MCF 10A (cell line): ENCODE measurements around the gene MIDN. TPM values are rescaled to one million over a fixed set of nuclear protein-coding genes. Genes with fewer than 3 reads are reported as not detected.

Experiments used
- BruUV-seq: library from RNA; stranded (reverse); fragments of 400-500 nt; replicated peaks from 2 replicates; lab custom pipeline; 2021; lab: Mats Ljungman, UMichigan
- CTCF ChIA-PET: fragments of 300-600 bp; sonication (Branson Sonifier 250); formaldehyde crosslinking; extraction: SDS; loops from one replicate; lab custom pipeline; 2021; ENCODE audit warnings: antibody characterized with exemption, inconsistent platforms; lab: Yijun Ruan, JAX
- POLR2A ChIA-PET: fragments of 300-600, 350-650 bp; sonication (Branson Sonifier 250); formaldehyde crosslinking; extraction: SDS; loops from one replicate; lab custom pipeline; 2020; ENCODE audit warnings: antibody characterized with exemption, inconsistent platforms; lab: Yijun Ruan, JAX
- DNase-seq: peaks from one replicate; pipeline ENCODE4 v3.0.0-alpha.2; 2018; ENCODE audit not compliant: unreplicated experiment
- H3K27ac Mint-ChIP-seq: one replicate; pipeline ENCODE4 v1.8.0; 2022; ENCODE audit warnings: mild to moderate bottlenecking, low read depth, mixed read lengths; ENCODE audit not compliant: unreplicated experiment
- H3K27me3 Mint-ChIP-seq: one replicate; pipeline ENCODE4 v1.8.0; 2022; ENCODE audit warnings: mixed read lengths; ENCODE audit not compliant: insufficient read depth, unreplicated experiment
- H3K36me3 Mint-ChIP-seq: one replicate; pipeline ENCODE4 v1.8.0; 2022; ENCODE audit warnings: mild to moderate bottlenecking, moderate library complexity, mixed read lengths; ENCODE audit not compliant: insufficient read depth, unreplicated experiment
- H3K4me1 Mint-ChIP-seq: one replicate; pipeline ENCODE4 v1.8.0; 2022; ENCODE audit warnings: mixed read lengths; ENCODE audit not compliant: insufficient read depth, unreplicated experiment
- H3K4me3 Mint-ChIP-seq: one replicate; pipeline ENCODE4 v1.8.0; 2022; ENCODE audit warnings: mild to moderate bottlenecking, moderate library complexity, mixed read lengths; ENCODE audit not compliant: unreplicated experiment
- H3K9me3 Mint-ChIP-seq: one replicate; pipeline ENCODE4 v1.8.0; 2022; ENCODE audit warnings: mixed read lengths; ENCODE audit not compliant: unreplicated experiment
- CTCF ChIP-seq: fragments of 200-600 bp; IDR thresholded peaks from one replicate; pipeline ENCODE4 v1.8.0; 2022; ENCODE audit warnings: antibody characterized with exemption, mild to moderate bottlenecking; ENCODE audit not compliant: unreplicated experiment
- intact Hi-C: fragments of 100-400 bp; cut with micrococcal nuclease; formaldehyde crosslinking; loops from 2 replicates; pipeline ENCODE4 v1.14.1; 2022
- total RNA-seq: library from RNA; stranded (reverse); gene quantifications from 2 replicates; pipeline ENCODE4 v1.2.3, GENCODE V29; 2022

Gene MIDN
- total RNA-seq, 1 experiment from 2014 or later: 73.6 TPM

- Mint-ChIP-seq H3K27me3 (no peaks in the 10 kb centered on the region), H3K4me1 (peaks cover 38% of the 10 kb centered on the region), H3K9me3 (no peaks in the 10 kb centered on the region), H3K36me3 (peaks cover 45% of the 10 kb centered on the region), H3K4me3 (peak overlapping the region; percentile 71), H3K27ac (peak overlapping the region; percentile 94)
- no TSS peak for BruUV-seq
- DNase-seq: peak; percentile 96
- intact Hi-C loops: no loop called here
- TF ChIP-seq CTCF: no peak
- ChIA-PET POLR2A (interaction anchor here (1.5 to 3.7 kb wide), 5 partner anchors 8 to 17 kb away, joined by 3 to 58 read pairs (median 21); partner anchors contain the start of genes CIRBP and FAM174C), CTCF (interaction anchor here (0.7 to 4.4 kb wide), 3 partner anchors 16 to 280 kb away, joined by 3 to 25 read pairs (median 3); no protein-coding TSS in a partner anchor)
Observed at GRCh38 chr19:1260749-1261537, 12.6 kb downstream of the MIDN start.

GRCh38 chr19:1261538-1261797 lies 13.1 kb downstream of the MIDN start:
- ChIA-PET POLR2A (interaction anchor here (0.9 to 3.7 kb wide), 6 partner anchors 8 to 17 kb away, joined by 3 to 58 read pairs (median 14); partner anchors contain the start of genes CIRBP and FAM174C), CTCF (interaction anchor here (0.7 to 4.4 kb wide), 3 partner anchors 17 to 280 kb away, joined by 3 to 25 read pairs (median 3); no protein-coding TSS in a partner anchor)
- Mint-ChIP-seq H3K27me3 (no peaks in the 10 kb centered on the region), H3K4me1 (peaks cover 38% of the 10 kb centered on the region), H3K4me3 (peak overlapping the region; percentile 71), H3K36me3 (peaks cover 42% of the 10 kb centered on the region), H3K9me3 (no peaks in the 10 kb centered on the region), H3K27ac (peak overlapping the region; percentile 94)
- no TSS peak for BruUV-seq
- intact Hi-C loops: no loop called here
- peak; percentile 10 for TF ChIP-seq CTCF
- DNase-seq: no peak

- TF ChIP-seq CTCF: no peak
- no TSS peak for BruUV-seq
- H3K27me3 Mint-ChIP-seq: no peaks in the 10 kb centered on the region
- CTCF ChIA-PET: interaction anchor here (0.7 to 4.4 kb wide), 4 partner anchors 17 to 281 kb away, joined by 3 to 25 read pairs (median 3); no protein-coding TSS in a partner anchor
- peaks cover 38% of the 10 kb centered on the region for H3K4me1 Mint-ChIP-seq
- H3K27ac Mint-ChIP-seq: peak overlapping the region; percentile 94
- POLR2A ChIA-PET: interaction anchor here (0.6 to 3.7 kb wide), 9 partner anchors 7 to 232 kb away, joined by 3 to 58 read pairs (median 7); partner anchors contain the start of genes ATP5F1D, CIRBP and FAM174C
- H3K4me3 Mint-ChIP-seq: peak overlapping the region; percentile 71
- no peaks in the 10 kb centered on the region for H3K9me3 Mint-ChIP-seq
- intact Hi-C loops: no loop called here
- H3K36me3 Mint-ChIP-seq: peaks cover 37% of the 10 kb centered on the region
- DNase-seq: peak; percentile 90
Observed at GRCh38 chr19:1261798-1262622, 13.6 kb downstream of the MIDN start.
